Panc1 (cell line): ENCODE measurements around the gene GJA3.

Source experiments
- POLR2AphosphoS5 ChIP-seq: IDR thresholded peaks from 2 replicates; pipeline ENCODE4 v1.6.1; 2012; ENCODE audit warnings: mild to moderate bottlenecking, low read depth, low read length, moderate library complexity
- SIN3A ChIP-seq: IDR thresholded peaks from 2 replicates; pipeline ENCODE4 v1.6.1; 2012; ENCODE audit warnings: low read depth, mild to moderate bottlenecking, low read length, moderate library complexity, borderline replicate concordance; ENCODE audit not compliant: insufficient read depth
- TF ChIP-seq, protein P1 (sequence below): fragments of 450-650 bp; IDR thresholded peaks from 2 replicates; pipeline ENCODE4 v1.5.1; 2017; ENCODE audit warnings: mild to moderate bottlenecking
- TF ChIP-seq, protein P2 (sequence below), 2 experiments: IDR thresholded peaks; 2 replicates each; pipeline ENCODE4 v1.6.1; 2011 to 2012; ENCODE audit warnings: low read depth in 2 of 2, control low read depth in 1 of 2, low read length in 1 of 2, mild to moderate bottlenecking in 1 of 2, moderate library complexity in 1 of 2; ENCODE audit not compliant: insufficient read depth in 1 of 2

- TF ChIP-seq, protein P1, sequence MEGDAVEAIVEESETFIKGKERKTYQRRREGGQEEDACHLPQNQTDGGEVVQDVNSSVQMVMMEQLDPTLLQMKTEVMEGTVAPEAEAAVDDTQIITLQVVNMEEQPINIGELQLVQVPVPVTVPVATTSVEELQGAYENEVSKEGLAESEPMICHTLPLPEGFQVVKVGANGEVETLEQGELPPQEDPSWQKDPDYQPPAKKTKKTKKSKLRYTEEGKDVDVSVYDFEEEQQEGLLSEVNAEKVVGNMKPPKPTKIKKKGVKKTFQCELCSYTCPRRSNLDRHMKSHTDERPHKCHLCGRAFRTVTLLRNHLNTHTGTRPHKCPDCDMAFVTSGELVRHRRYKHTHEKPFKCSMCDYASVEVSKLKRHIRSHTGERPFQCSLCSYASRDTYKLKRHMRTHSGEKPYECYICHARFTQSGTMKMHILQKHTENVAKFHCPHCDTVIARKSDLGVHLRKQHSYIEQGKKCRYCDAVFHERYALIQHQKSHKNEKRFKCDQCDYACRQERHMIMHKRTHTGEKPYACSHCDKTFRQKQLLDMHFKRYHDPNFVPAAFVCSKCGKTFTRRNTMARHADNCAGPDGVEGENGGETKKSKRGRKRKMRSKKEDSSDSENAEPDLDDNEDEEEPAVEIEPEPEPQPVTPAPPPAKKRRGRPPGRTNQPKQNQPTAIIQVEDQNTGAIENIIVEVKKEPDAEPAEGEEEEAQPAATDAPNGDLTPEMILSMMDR, result no peak
- TF ChIP-seq, protein P2, sequence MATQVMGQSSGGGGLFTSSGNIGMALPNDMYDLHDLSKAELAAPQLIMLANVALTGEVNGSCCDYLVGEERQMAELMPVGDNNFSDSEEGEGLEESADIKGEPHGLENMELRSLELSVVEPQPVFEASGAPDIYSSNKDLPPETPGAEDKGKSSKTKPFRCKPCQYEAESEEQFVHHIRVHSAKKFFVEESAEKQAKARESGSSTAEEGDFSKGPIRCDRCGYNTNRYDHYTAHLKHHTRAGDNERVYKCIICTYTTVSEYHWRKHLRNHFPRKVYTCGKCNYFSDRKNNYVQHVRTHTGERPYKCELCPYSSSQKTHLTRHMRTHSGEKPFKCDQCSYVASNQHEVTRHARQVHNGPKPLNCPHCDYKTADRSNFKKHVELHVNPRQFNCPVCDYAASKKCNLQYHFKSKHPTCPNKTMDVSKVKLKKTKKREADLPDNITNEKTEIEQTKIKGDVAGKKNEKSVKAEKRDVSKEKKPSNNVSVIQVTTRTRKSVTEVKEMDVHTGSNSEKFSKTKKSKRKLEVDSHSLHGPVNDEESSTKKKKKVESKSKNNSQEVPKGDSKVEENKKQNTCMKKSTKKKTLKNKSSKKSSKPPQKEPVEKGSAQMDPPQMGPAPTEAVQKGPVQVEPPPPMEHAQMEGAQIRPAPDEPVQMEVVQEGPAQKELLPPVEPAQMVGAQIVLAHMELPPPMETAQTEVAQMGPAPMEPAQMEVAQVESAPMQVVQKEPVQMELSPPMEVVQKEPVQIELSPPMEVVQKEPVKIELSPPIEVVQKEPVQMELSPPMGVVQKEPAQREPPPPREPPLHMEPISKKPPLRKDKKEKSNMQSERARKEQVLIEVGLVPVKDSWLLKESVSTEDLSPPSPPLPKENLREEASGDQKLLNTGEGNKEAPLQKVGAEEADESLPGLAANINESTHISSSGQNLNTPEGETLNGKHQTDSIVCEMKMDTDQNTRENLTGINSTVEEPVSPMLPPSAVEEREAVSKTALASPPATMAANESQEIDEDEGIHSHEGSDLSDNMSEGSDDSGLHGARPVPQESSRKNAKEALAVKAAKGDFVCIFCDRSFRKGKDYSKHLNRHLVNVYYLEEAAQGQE (IDR thresholded peaks at IDR 0.05; ENCODE audit: insufficient read depth in 1 of 2, low read depth in 2 of 2, low read length in 1 of 2), result no peak
- TF ChIP-seq POLR2AphosphoS5 (no peak), SIN3A (no peak)
These were observed 49.1 kb upstream of the GJA3 start for GRCh38 chr13:20209948-20210347.
